ENCODE measurements around the gene PLCD1.

Gene PLCD1

GRCh38 chr3:37961622-37962431 lies 67.6 kb downstream of the PLCD1 start:
- DNase-seq = no peak

GRCh38 chr3:37957539-37957936 lies 71.9 kb downstream of the PLCD1 start:
- DNase-seq = no peak

All from fibroblast of skin of scalp (primary cell).